K562 (cell line): Measurements from ENCODE around the gene APOM. TPM values are rescaled to one million over a fixed set of nuclear protein-coding genes. Genes with fewer than 3 reads are reported as not detected.

Source experiments
- ATAC-seq: fragments of 200-7000 bp; cut with Tn5 transposase; 3 replicates; pipeline ENCODE4 v1.9.1; 2020; ENCODE audit warnings: moderate library complexity
- BruUV-seq: library from RNA; stranded (reverse); fragments of 400-500 nt; replicated peaks from 2 replicates; lab custom pipeline; 2021; lab: Mats Ljungman, UMichigan
- CTCF ChIA-PET: fragments of 300-600 bp; formaldehyde crosslinking; extraction: SDS; loops from one replicate; lab custom pipeline; 2021; ENCODE audit warnings: low intra/inter-chr PET ratio; lab: Yijun Ruan, JAX
- POLR2A ChIA-PET: fragments of 300-600, 350-650 bp; sonication (Branson Sonifier 250); formaldehyde crosslinking; extraction: SDS; loops from one replicate; lab custom pipeline; 2021; ENCODE audit warnings: antibody characterized with exemption, inconsistent platforms; lab: Yijun Ruan, JAX
- DNase-seq, 4 experiments: peaks; one replicate each; pipeline versions ENCODE4 v3.0.0 to v3.0.0-alpha.2; 2011 to 2018; ENCODE audit warnings: low spot score in 3 of 4, mixed read lengths in 3 of 4; ENCODE audit errors: extremely low read depth in 1 of 4
- FAIRE-seq: peaks from 2 replicates; lab custom pipeline; 2011; peaks lifted over from hg19 to GRCh38; lab: Jason Lieb, UNC
- H2AFZ ChIP-seq: 2 replicates; pipeline ENCODE4 v1.6.0; 2011; ENCODE audit warnings: low read depth, low read length, control low read depth, inconsistent platforms
- H3K27ac ChIP-seq: fragments of 200-600 bp; 3 replicates; pipeline ENCODE4 v1.8.0; 2011; ENCODE audit warnings: low read depth, mild to moderate bottlenecking, control low read depth, inconsistent platforms, low read length, moderate library complexity, mixed read lengths; ENCODE audit errors: extremely low read depth
- H3K27me3 ChIP-seq, 2 experiments: fragments of 300-600 bp in 1 of 2; 2 replicates in 1 of 2; 3 replicates in 1 of 2; pipeline versions ENCODE4 v1.6.0 to v1.8.0; 2011; ENCODE audit warnings: inconsistent platforms in 2 of 2, low read length in 2 of 2, mild to moderate bottlenecking in 1 of 2, mixed read lengths in 1 of 2, moderate library complexity in 1 of 2; ENCODE audit not compliant: control insufficient read depth in 2 of 2, insufficient read depth in 2 of 2
- H3K36me3 ChIP-seq: fragments of 300-600 bp; 3 replicates; pipeline ENCODE4 v1.8.0; 2011; ENCODE audit warnings: mild to moderate bottlenecking, low read length, inconsistent platforms; ENCODE audit not compliant: control insufficient read depth, insufficient read depth
- H3K4me1 ChIP-seq, 2 experiments: fragments of 200-600 bp in 1 of 2; replicated peaks in 1 of 2; 2 replicates in 1 of 2; 3 replicates in 1 of 2; pipeline versions ENCODE4 v1.5.1 to v1.8.0; 2011; ENCODE audit warnings: inconsistent platforms in 2 of 2, low read length in 2 of 2, mild to moderate bottlenecking in 1 of 2, mixed read lengths in 1 of 2, moderate library complexity in 1 of 2; ENCODE audit not compliant: control insufficient read depth in 2 of 2, insufficient read depth in 2 of 2
- H3K4me2 ChIP-seq: 2 replicates; pipeline ENCODE4 v1.6.1; 2011; ENCODE audit warnings: low read length, control low read depth, inconsistent platforms, mixed read lengths; ENCODE audit not compliant: insufficient read depth
- H3K4me3 ChIP-seq: fragments of 200-600 bp; sonication (generic), shearing (Covaris generic); 2 replicates; pipeline ENCODE4 v1.5.1; 2016; ENCODE audit warnings: control low read depth, inconsistent platforms
- H3K79me2 ChIP-seq: fragments of 200-600 bp; 3 replicates; pipeline ENCODE4 v1.8.0; 2011; ENCODE audit warnings: low read length, inconsistent platforms; ENCODE audit not compliant: control insufficient read depth, insufficient read depth
- H3K9ac ChIP-seq, 2 experiments: 2 replicates each; pipeline versions ENCODE4 v1.6.0 to v1.6.1; 2011; ENCODE audit warnings: low read depth in 2 of 2, low read length in 2 of 2, control low read depth in 1 of 2, inconsistent platforms in 1 of 2, mild to moderate bottlenecking in 1 of 2, mixed read lengths in 1 of 2; ENCODE audit not compliant: insufficient read depth in 1 of 2
- H3K9me1 ChIP-seq: one replicate; pipeline ENCODE4 v1.6.0; 2011; ENCODE audit warnings: inconsistent platforms, mild to moderate bottlenecking, low read length, moderate library complexity; ENCODE audit not compliant: control insufficient read depth, insufficient read depth
- H3K9me3 ChIP-seq: replicated peaks from 2 replicates; pipeline ENCODE4 v1.5.1; 2011; ENCODE audit warnings: low read depth, low read length, inconsistent platforms; ENCODE audit not compliant: control insufficient read depth, insufficient read depth
- H4K20me1 ChIP-seq: replicated peaks from 2 replicates; pipeline ENCODE4 v1.6.1; 2011; ENCODE audit warnings: low read length, inconsistent platforms, mixed read lengths; ENCODE audit not compliant: control insufficient read depth, insufficient read depth
- ASH1L ChIP-seq: fragments of 450-650 bp; IDR thresholded peaks from 2 replicates; pipeline ENCODE4 v1.6.1; 2018; ENCODE audit warnings: borderline replicate concordance, mild to moderate bottlenecking, low read depth; ENCODE audit not compliant: partially characterized antibody
- KDM4B ChIP-seq, 2 experiments: fragments of 450-650 bp in 1 of 2; sonication (generic) in 1 of 2; IDR thresholded peaks; 2 replicates each; pipeline ENCODE4 v1.6.1; 2016 to 2017; ENCODE audit warnings: borderline replicate concordance in 2 of 2, antibody characterized with exemption in 1 of 2, low read depth in 1 of 2, mild to moderate bottlenecking in 1 of 2
- NCOA1 ChIP-seq: fragments of 450-650 bp; IDR thresholded peaks from 2 replicates; pipeline ENCODE4 v1.6.1; 2016; ENCODE audit warnings: low read depth
- POLR2B ChIP-seq: fragments of 450-650 bp; IDR thresholded peaks from 2 replicates; pipeline ENCODE4 v1.6.1; 2018; ENCODE audit warnings: low read depth; ENCODE audit not compliant: partially characterized antibody
- SP1 ChIP-seq: sonication (generic); formaldehyde crosslinking; IDR thresholded peaks from 2 replicates; pipeline ENCODE4 v1.8.1; 2022; ENCODE audit warnings: mild to moderate bottlenecking, missing genetic modification reagents
- SREBF1 ChIP-seq: fragments of 150-350 bp; IDR thresholded peaks from 2 replicates; pipeline ENCODE4 v1.6.1; 2014; ENCODE audit warnings: antibody characterized with exemption, low read depth, low read length, borderline replicate concordance
- U2AF2 ChIP-seq: fragments of 200-400 bp; formaldehyde crosslinking; optimal IDR thresholded peaks from 2 replicates; pipeline ENCODE3; 2017; ENCODE audit warnings: low read depth, mild to moderate bottlenecking, low read length
- ZFP91 ChIP-seq: sonication (generic); formaldehyde crosslinking; IDR thresholded peaks from 2 replicates; pipeline ENCODE4 v1.8.0; 2022; ENCODE audit warnings: mild to moderate bottlenecking, missing genetic modification reagents
- ZFX ChIP-seq: sonication (generic); formaldehyde crosslinking; IDR thresholded peaks from 2 replicates; pipeline ENCODE4 v1.8.0; 2022; ENCODE audit warnings: mild to moderate bottlenecking, missing genetic modification reagents, moderate library complexity
- ZNF274 ChIP-seq: IDR thresholded peaks from 2 replicates; pipeline ENCODE4 v1.6.1; 2011; ENCODE audit warnings: low read depth, mild to moderate bottlenecking, low read length, moderate library complexity, borderline replicate concordance
- ZNF431 ChIP-seq: sonication (generic); formaldehyde crosslinking; IDR thresholded peaks from 2 replicates; pipeline ENCODE4 v1.8.0; 2022; ENCODE audit warnings: mild to moderate bottlenecking, missing genetic modification reagents
- WGBS: fragments of 100-300 bp; shearing (Covaris generic); methylation state at CpG from one replicate; pipeline ENCODE4 v1.1.6; 2016; ENCODE audit warnings: low coverage, mixed read lengths; ENCODE audit not compliant: insufficient coverage; ENCODE audit errors: missing lambda C conversion rate; 5-methylcytosine and 5-hydroxymethylcytosine counted together
- in situ Hi-C: fragments of 300-500 bp; cut with MboI; formaldehyde crosslinking; loops from 4 replicates; pipeline ENCODE4 v1.15.0; 2018; ENCODE audit warnings: inconsistent platforms, mixed read lengths
- intact Hi-C: fragments of 100-400 bp; cut with micrococcal nuclease; formaldehyde crosslinking; loops from 2 replicates; pipeline ENCODE4 v1.14.2; 2022
- polyA plus RNA-seq, 8 experiments: library from polyadenylated mRNA; depleted of rRNA in 4 of 8; stranded (reverse) in 5 of 8; unstranded in 3 of 8; fragments of >200 nt; fragmentation: Nextera tagmentation in 2 of 8; fragmentation: Illumina TruSeq in 1 of 8; extraction: Ambion mirVana in 2 of 8; extraction: Trizol in 1 of 8; gene quantifications; 2 replicates each; pipeline versions ENCODE4 v1.2.1 to v1.2.3, GENCODE V29; 2011 to 2014; ENCODE audit warnings: inconsistent platforms in 1 of 8, missing spikeins in 1 of 8
- total RNA-seq, 7 experiments: library from RNA; depleted of rRNA in 6 of 7; stranded (reverse); fragments of >200 nt in 6 of 7; fragmentation: Illumina TruSeq in 2 of 7; extraction: Trizol in 2 of 7; gene quantifications; 2 replicates each; pipeline versions ENCODE4 v1.2.1 to v1.2.3, GENCODE V29; 2011 to 2021; ENCODE audit warnings: low replicate concordance in 1 of 7
- TF ChIP-seq, protein P1 (sequence below): fragments of 450-650 bp; IDR thresholded peaks from 2 replicates; pipeline ENCODE4 v1.6.1; 2016; ENCODE audit warnings: mild to moderate bottlenecking
- TF ChIP-seq, protein P2 (sequence below): fragments of 450-650 bp; IDR thresholded peaks from 2 replicates; pipeline ENCODE4 v1.7.0; 2016; ENCODE audit warnings: borderline replicate concordance

Gene APOM
- total and polyA plus RNA-seq, 9 of the 15 experiments (the other 6 are each of a cell fraction or from before 2014, with no cell fraction given): 5.7 to 24.3 (median 10.4) TPM

- TF ChIP-seq POLR2B (peak; percentile 97), KDM4B (IDR thresholded peaks at IDR 0.05; ENCODE audit: borderline replicate concordance in 2 of 2, low read depth in 1 of 2) (peak in 1 of 2 experiments; percentile 85; a peak in 1 of 4 replicates), NCOA1 (peak; percentile 39), SREBF1 (peak; percentile 91), ASH1L (peak; percentile 82), ZFP91 (CRISPR knock-in tag) (peak; percentile 68), ZNF274 (no peak)
These were observed 47.4 kb downstream of the APOM start, which contains the start of gene ABHD16A (continued) for GRCh38 chr6:31702819-31703716.

DNA sequence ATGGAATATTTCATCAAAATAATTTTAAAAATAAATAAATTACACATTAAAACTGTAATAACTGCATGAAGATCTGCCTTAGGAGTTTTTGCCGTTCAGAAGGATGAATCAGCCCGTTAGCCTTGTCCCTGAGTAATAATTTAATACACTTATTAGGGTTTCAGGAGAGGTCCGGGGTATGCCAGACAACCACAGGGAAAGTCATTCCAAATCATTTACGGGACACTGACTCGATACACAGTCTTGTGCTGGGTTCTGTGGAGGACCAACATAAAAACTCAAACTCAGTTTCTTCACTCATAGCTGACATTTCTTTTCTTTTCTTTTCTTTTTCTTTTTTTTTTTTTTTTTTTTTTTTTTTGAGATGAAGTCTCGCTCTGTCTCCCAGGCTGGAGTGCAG, 50.2 kb downstream of the APOM start:
- in situ Hi-C loops: no loop called here
- H4K20me1 ChIP-seq: no peaks in the 10 kb centered on the region; the same call in 1 of the 2 replicates
- ChIA-PET CTCF (no interaction called here), POLR2A (interaction anchor here (0.6 to 12.4 kb wide), 5 partner anchors 10 to 101 kb away, joined by 3 to 223 read pairs (median 7); partner anchors contain the start of genes DDAH2, LSM2, LY6G6C and LY6G6D)
- H3K4me3 ChIP-seq: no peak overlapping the region
- no peak overlapping the region for H3K9ac ChIP-seq
- peaks cover 33 to 35% of the 10 kb centered on the region in 2 experiments for H3K4me1 ChIP-seq
- FAIRE-seq (no peak), ATAC-seq (no peak), DNase-seq (no peak)
- H2AFZ ChIP-seq: peak overlapping the region; percentile 52
- WGBS: 76% methylated on average over 6 of the region's 6 CpGs
- no peak overlapping the region for H3K4me2 ChIP-seq
- BruUV-seq: no TSS peak
- intact Hi-C loops: no loop called here
- H3K9me3 ChIP-seq: no peaks in the 10 kb centered on the region
- no peaks in the 10 kb centered on the region for H3K27me3 ChIP-seq
- peaks cover 11% of the 10 kb centered on the region for H3K36me3 ChIP-seq
- H3K27ac ChIP-seq: no peak overlapping the region
- no peaks in the 10 kb centered on the region for H3K9me1 ChIP-seq
- peaks cover 26% of the 10 kb centered on the region for H3K79me2 ChIP-seq
- TF ChIP-seq ZFX (0 out of 2 replicates have a peak, but pooled peaks have one; percentile 10), ZNF431 (no peak), SP1 (0 out of 2 replicates have a peak, but pooled peaks have one; percentile 10), U2AF2 (no peak)
- TF ChIP-seq, protein P1, sequence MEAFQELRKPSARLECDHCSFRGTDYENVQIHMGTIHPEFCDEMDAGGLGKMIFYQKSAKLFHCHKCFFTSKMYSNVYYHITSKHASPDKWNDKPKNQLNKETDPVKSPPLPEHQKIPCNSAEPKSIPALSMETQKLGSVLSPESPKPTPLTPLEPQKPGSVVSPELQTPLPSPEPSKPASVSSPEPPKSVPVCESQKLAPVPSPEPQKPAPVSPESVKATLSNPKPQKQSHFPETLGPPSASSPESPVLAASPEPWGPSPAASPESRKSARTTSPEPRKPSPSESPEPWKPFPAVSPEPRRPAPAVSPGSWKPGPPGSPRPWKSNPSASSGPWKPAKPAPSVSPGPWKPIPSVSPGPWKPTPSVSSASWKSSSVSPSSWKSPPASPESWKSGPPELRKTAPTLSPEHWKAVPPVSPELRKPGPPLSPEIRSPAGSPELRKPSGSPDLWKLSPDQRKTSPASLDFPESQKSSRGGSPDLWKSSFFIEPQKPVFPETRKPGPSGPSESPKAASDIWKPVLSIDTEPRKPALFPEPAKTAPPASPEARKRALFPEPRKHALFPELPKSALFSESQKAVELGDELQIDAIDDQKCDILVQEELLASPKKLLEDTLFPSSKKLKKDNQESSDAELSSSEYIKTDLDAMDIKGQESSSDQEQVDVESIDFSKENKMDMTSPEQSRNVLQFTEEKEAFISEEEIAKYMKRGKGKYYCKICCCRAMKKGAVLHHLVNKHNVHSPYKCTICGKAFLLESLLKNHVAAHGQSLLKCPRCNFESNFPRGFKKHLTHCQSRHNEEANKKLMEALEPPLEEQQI: no peak
- TF ChIP-seq, protein P2, sequence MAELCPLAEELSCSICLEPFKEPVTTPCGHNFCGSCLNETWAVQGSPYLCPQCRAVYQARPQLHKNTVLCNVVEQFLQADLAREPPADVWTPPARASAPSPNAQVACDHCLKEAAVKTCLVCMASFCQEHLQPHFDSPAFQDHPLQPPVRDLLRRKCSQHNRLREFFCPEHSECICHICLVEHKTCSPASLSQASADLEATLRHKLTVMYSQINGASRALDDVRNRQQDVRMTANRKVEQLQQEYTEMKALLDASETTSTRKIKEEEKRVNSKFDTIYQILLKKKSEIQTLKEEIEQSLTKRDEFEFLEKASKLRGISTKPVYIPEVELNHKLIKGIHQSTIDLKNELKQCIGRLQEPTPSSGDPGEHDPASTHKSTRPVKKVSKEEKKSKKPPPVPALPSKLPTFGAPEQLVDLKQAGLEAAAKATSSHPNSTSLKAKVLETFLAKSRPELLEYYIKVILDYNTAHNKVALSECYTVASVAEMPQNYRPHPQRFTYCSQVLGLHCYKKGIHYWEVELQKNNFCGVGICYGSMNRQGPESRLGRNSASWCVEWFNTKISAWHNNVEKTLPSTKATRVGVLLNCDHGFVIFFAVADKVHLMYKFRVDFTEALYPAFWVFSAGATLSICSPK: no peak
